HepG2 (cell line): Measurements from ENCODE around the gene HOMEZ. TPM values are rescaled to one million over a fixed set of nuclear protein-coding genes. Genes with fewer than 3 reads are reported as not detected.
A peak's percentile ranks its signal among the peaks of the same experiment; 100 is the strongest.

ENCODE experiments used
- CEBPB ChIP-seq: IDR thresholded peaks from 2 replicates; pipeline ENCODE4 v1.6.1; 2011; ENCODE audit warnings: low read depth, low read length, improper control_type of control experiment, borderline replicate concordance
- ELF3 ChIP-seq: IDR thresholded peaks from 2 replicates; pipeline ENCODE4 v1.6.1; 2016; ENCODE audit warnings: missing genetic modification reagents, missing compliant biosample characterization
- EP300 ChIP-seq, 3 experiments: sonication (generic) in 1 of 3; formaldehyde crosslinking in 1 of 3; IDR thresholded peaks; 2 replicates each; pipeline versions ENCODE4 v1.5.1 to v1.6.1; 2011 to 2020; ENCODE audit warnings: low read depth in 2 of 3, low read length in 2 of 3, borderline replicate concordance in 1 of 3, improper control_type of control experiment in 1 of 3, mild to moderate bottlenecking in 1 of 3, missing genetic modification reagents in 1 of 3, moderate library complexity in 1 of 3
- FOXO1 ChIP-seq: sonication (generic); formaldehyde crosslinking; IDR thresholded peaks from 2 replicates; pipeline ENCODE4 v1.4.0; 2020; ENCODE audit warnings: missing genetic modification reagents
- FOXP1 ChIP-seq, 2 experiments: fragments of 450-650 bp in 1 of 2; IDR thresholded peaks; 2 replicates each; pipeline ENCODE4 v1.6.1; 2017 to 2018; ENCODE audit warnings: antibody characterized with exemption in 1 of 2
- MEIS1 ChIP-seq: sonication (generic); formaldehyde crosslinking; IDR thresholded peaks from 2 replicates; pipeline ENCODE4 v1.9.0; 2021; ENCODE audit warnings: mild to moderate bottlenecking, missing genetic modification reagents, moderate library complexity, borderline replicate concordance
- NFE2L2 ChIP-seq: fragments of 150-350 bp; IDR thresholded peaks from 2 replicates; pipeline ENCODE4 v1.6.1; 2014; ENCODE audit warnings: low read length
- PLRG1 ChIP-seq: fragments of 450-650 bp; conservative IDR thresholded peaks from 2 replicates; pipeline ENCODE4 v1.6.1; 2016
- RNF2 ChIP-seq: fragments of 450-650 bp; conservative IDR thresholded peaks from 2 replicates; pipeline ENCODE4 v1.6.1; 2016; ENCODE audit warnings: low read depth
- SMAD3 ChIP-seq: sonication (generic); formaldehyde crosslinking; IDR thresholded peaks from 2 replicates; pipeline ENCODE4 v1.4.0; 2020; ENCODE audit warnings: missing genetic modification reagents
- ZFP36L1 ChIP-seq: sonication (generic); formaldehyde crosslinking; IDR thresholded peaks from 2 replicates; pipeline ENCODE4 v1.8.0; 2022; ENCODE audit warnings: mild to moderate bottlenecking, missing genetic modification reagents, moderate library complexity
- ZMYM4 ChIP-seq: sonication (generic); formaldehyde crosslinking; IDR thresholded peaks from 2 replicates; pipeline ENCODE4 v1.8.1; 2023; ENCODE audit warnings: mild to moderate bottlenecking, missing genetic modification reagents
- ZNF44 ChIP-seq: sonication (generic); formaldehyde crosslinking; IDR thresholded peaks from 2 replicates; pipeline ENCODE4 v1.5.1; 2020; ENCODE audit warnings: mild to moderate bottlenecking, missing genetic modification reagents
- ZNF513 ChIP-seq: sonication (generic); formaldehyde crosslinking; conservative IDR thresholded peaks from 2 replicates; pipeline ENCODE4 v1.5.0; 2020; ENCODE audit warnings: missing genetic modification reagents
- polyA plus RNA-seq, 8 experiments: library from polyadenylated mRNA; depleted of rRNA in 3 of 8; stranded (reverse) in 7 of 8; unstranded in 1 of 8; fragments of >200 nt; fragmentation: Illumina TruSeq in 4 of 8; extraction: Trizol in 4 of 8; gene quantifications; 2 replicates each; pipeline versions ENCODE4 v1.2.1 to v1.2.3, GENCODE V29; 2011 to 2016; ENCODE audit warnings: low read depth in 4 of 8, missing spikeins in 1 of 8, mixed read lengths in 1 of 8; ENCODE audit not compliant: insufficient read depth in 1 of 8
- total RNA-seq, 5 experiments: library from RNA; depleted of rRNA; stranded (reverse); fragments of >200 nt; fragmentation: Illumina TruSeq; extraction: Trizol; gene quantifications; 2 replicates each; pipeline ENCODE4 v1.2.3, GENCODE V29; 2016; ENCODE audit warnings: low read depth in 1 of 5
- TF ChIP-seq, protein P1 (sequence below): sonication (generic); formaldehyde crosslinking; IDR thresholded peaks from 2 replicates; pipeline ENCODE4 v1.5.0; 2020; ENCODE audit warnings: mild to moderate bottlenecking, missing genetic modification reagents, borderline replicate concordance
- TF ChIP-seq, protein P2 (sequence below): sonication (generic); formaldehyde crosslinking; IDR thresholded peaks from 2 replicates; pipeline ENCODE4 v1.9.0; 2021; ENCODE audit warnings: missing genetic modification reagents, borderline replicate concordance
- TF ChIP-seq, protein P3 (sequence below): sonication (generic); formaldehyde crosslinking; IDR thresholded peaks from 2 replicates; pipeline ENCODE4 v1.4.0; 2020; ENCODE audit warnings: low read depth, mild to moderate bottlenecking, missing genetic modification reagents

The HOMEZ gene
- total and polyA plus RNA-seq, 2 of the 13 experiments (the other 11 are each of a cell fraction or from before 2014, with no cell fraction given) = 14.5 to 31.8 TPM

DNA sequence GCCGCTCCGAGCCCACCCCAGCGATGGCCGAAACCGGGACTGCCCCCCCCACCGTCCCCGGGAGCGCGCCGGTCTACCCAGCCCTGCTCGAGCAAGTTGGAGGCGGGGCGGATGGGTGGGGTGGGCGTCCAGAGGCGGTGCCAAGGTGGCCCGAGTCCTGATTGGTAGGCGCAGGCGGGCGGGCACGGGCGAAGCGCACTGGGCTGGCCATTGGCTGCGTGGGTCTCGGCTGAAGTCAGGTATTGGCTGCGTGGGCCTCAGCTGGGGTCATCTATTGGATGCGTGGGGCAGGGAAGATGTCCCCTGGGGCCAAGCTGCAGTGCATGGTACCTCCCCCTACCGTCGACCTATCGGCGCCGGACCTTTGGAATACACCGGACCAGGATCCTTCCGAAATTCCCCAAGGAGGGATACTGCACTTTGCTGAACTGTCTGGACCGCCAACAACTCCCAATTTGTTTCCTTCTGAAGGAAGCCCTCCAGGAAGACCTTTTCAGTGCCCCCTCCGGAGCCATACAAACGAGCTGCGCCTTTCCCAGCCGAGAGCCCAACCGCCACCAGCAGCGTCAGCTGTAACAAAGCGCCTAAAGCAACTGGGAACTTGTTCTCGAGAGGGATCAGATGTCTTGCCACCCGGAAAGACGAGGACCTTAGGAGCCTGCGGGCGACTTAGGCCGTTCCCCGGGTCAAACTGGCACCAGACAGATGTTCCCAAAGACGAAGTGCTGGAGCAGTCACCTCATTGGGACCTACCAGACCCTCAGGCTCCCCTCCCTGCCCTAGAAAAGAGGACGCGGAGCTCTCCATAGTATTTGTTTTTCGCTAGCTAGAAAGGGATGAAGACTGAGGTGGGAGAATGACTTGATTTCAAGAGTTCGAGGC is at the start of gene HOMEZ (continued):
- TF ChIP-seq, protein P1, sequence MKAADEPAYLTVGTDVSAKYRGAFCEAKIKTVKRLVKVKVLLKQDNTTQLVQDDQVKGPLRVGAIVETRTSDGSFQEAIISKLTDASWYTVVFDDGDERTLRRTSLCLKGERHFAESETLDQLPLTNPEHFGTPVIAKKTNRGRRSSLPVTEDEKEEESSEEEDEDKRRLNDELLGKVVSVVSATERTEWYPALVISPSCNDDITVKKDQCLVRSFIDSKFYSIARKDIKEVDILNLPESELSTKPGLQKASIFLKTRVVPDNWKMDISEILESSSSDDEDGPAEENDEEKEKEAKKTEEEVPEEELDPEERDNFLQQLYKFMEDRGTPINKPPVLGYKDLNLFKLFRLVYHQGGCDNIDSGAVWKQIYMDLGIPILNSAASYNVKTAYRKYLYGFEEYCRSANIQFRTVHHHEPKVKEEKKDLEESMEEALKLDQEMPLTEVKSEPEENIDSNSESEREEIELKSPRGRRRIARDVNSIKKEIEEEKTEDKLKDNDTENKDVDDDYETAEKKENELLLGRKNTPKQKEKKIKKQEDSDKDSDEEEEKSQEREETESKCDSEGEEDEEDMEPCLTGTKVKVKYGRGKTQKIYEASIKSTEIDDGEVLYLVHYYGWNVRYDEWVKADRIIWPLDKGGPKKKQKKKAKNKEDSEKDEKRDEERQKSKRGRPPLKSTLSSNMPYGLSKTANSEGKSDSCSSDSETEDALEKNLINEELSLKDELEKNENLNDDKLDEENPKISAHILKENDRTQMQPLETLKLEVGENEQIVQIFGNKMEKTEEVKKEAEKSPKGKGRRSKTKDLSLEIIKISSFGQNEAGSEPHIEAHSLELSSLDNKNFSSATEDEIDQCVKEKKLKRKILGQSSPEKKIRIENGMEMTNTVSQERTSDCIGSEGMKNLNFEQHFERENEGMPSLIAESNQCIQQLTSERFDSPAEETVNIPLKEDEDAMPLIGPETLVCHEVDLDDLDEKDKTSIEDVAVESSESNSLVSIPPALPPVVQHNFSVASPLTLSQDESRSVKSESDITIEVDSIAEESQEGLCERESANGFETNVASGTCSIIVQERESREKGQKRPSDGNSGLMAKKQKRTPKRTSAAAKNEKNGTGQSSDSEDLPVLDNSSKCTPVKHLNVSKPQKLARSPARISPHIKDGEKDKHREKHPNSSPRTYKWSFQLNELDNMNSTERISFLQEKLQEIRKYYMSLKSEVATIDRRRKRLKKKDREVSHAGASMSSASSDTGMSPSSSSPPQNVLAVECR = peak; percentile 82
- TF ChIP-seq, protein P2, sequence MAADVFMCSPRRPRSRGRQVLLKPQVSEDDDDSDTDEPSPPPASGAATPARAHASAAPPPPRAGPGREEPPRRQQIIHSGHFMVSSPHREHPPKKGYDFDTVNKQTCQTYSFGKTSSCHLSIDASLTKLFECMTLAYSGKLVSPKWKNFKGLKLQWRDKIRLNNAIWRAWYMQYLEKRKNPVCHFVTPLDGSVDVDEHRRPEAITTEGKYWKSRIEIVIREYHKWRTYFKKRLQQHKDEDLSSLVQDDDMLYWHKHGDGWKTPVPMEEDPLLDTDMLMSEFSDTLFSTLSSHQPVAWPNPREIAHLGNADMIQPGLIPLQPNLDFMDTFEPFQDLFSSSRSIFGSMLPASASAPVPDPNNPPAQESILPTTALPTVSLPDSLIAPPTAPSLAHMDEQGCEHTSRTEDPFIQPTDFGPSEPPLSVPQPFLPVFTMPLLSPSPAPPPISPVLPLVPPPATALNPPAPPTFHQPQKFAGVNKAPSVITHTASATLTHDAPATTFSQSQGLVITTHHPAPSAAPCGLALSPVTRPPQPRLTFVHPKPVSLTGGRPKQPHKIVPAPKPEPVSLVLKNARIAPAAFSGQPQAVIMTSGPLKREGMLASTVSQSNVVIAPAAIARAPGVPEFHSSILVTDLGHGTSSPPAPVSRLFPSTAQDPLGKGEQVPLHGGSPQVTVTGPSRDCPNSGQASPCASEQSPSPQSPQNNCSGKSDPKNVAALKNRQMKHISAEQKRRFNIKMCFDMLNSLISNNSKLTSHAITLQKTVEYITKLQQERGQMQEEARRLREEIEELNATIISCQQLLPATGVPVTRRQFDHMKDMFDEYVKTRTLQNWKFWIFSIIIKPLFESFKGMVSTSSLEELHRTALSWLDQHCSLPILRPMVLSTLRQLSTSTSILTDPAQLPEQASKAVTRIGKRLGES (CRISPR knock-in tag) = no peak
- peak; percentile 54; the same call in 1 of the 2 replicates for TF ChIP-seq RNF2
- peak; percentile 56; the same call in 1 of the 2 replicates for TF ChIP-seq ELF3 (CRISPR knock-in tag)
- TF ChIP-seq NFE2L2 = no peak
- peak; percentile 99; the same call in 1 of the 2 replicates for TF ChIP-seq ZNF44 (CRISPR knock-in tag)
- TF ChIP-seq, protein P3, sequence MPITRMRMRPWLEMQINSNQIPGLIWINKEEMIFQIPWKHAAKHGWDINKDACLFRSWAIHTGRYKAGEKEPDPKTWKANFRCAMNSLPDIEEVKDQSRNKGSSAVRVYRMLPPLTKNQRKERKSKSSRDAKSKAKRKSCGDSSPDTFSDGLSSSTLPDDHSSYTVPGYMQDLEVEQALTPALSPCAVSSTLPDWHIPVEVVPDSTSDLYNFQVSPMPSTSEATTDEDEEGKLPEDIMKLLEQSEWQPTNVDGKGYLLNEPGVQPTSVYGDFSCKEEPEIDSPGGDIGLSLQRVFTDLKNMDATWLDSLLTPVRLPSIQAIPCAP (CRISPR knock-in tag) = no peak; the same call in 1 of the 2 replicates
- peak in 1 of 2 experiments; percentile 48; a peak in 2 of 4 replicates for TF ChIP-seq EP300 (IDR thresholded peaks at IDR 0.05; ENCODE audit: low read depth in 2 of 2, low read length in 2 of 2)
- no peak; the same call in 1 of the 2 replicates for TF ChIP-seq EP300 (CRISPR knock-in tag; IDR thresholded peaks at IDR 0.05; ENCODE audit: borderline replicate concordance)
- no peak for TF ChIP-seq CEBPB
- TF ChIP-seq SMAD3 = peak; percentile 91
- 0 out of 2 replicates have a peak, but pooled peaks have one; percentile 40 for TF ChIP-seq ZFP36L1 (CRISPR knock-in tag)
- TF ChIP-seq ZMYM4 (CRISPR knock-in tag) = peak; percentile 94
- TF ChIP-seq MEIS1 (CRISPR knock-in tag) = peak; percentile 64; the same call in 1 of the 2 replicates
- TF ChIP-seq FOXP1 (IDR thresholded peaks at IDR 0.05) = no peak
- TF ChIP-seq FOXP1 (CRISPR knock-in tag; IDR thresholded peaks at IDR 0.05) = 0 out of 2 replicates have a peak, but pooled peaks have one; percentile 24
- no peak for TF ChIP-seq ZNF513 (CRISPR knock-in tag)
- TF ChIP-seq FOXO1 (CRISPR knock-in tag) = peak; percentile 31; the same call in 1 of the 2 replicates
- TF ChIP-seq PLRG1 = no peak
